NCI-H2227 (cell line): ENCODE measurements around the gene PDE4B.
"Not testable (repeated sequence)": the region's sequence is repeated elsewhere in the genome, so short reads cannot be mapped to it uniquely, and the experiment has no call there.

Source experiments
- DNase-seq: peaks from one replicate; lab custom pipeline; 2025; ENCODE audit not compliant: unreplicated experiment; lab: John Stamatoyannopoulos, UW

PDE4B gene

GRCh38 chr1:65990161-65990560, 197.5 kb downstream of the PDE4B start:
- no peak for DNase-seq

- DNase-seq: no peak
These were observed 199.0 kb downstream of the PDE4B start for GRCh38 chr1:65991694-65992093.

- peak; percentile 16 for DNase-seq
These were observed 199.6 kb downstream of the PDE4B start for GRCh38 chr1:65992165-65992821.

- DNase-seq: no peak
These were observed 200.2 kb downstream of the PDE4B start for GRCh38 chr1:65992831-65993271.

GRCh38 chr1:65994223-65994622, 201.5 kb downstream of the PDE4B start:
- DNase-seq: no peak

GRCh38 chr1:65995336-65995735, 202.6 kb downstream of the PDE4B start:
- no peak for DNase-seq

GRCh38 chr1:65995928-65996327, 203.2 kb downstream of the PDE4B start:
- DNase-seq: no peak

- DNase-seq: no peak
These were observed 205.0 kb downstream of the PDE4B start for GRCh38 chr1:65997693-65998092.

GRCh38 chr1:65998763-65999583, 206.3 kb downstream of the PDE4B start:
- no peak for DNase-seq

- DNase-seq: no peak
These were observed 207.4 kb downstream of the PDE4B start for GRCh38 chr1:66000033-66000637.

GRCh38 chr1:66003690-66004089, 211.0 kb downstream of the PDE4B start:
- no peak for DNase-seq

- DNase-seq: not testable (repeated sequence)
These were observed 213.8 kb downstream of the PDE4B start for GRCh38 chr1:66006534-66006933.

GRCh38 chr1:66012106-66012784, 219.6 kb downstream of the PDE4B start:
- no peak for DNase-seq

GRCh38 chr1:66013371-66013770, 220.7 kb downstream of the PDE4B start:
- DNase-seq: no peak

GRCh38 chr1:66022904-66023620, 230.4 kb downstream of the PDE4B start:
- no peak for DNase-seq

GRCh38 chr1:66025188-66025587, 232.5 kb downstream of the PDE4B start:
- DNase-seq: no peak

- DNase-seq: no peak
These were observed 235.3 kb downstream of the PDE4B start for GRCh38 chr1:66028035-66028434.

GRCh38 chr1:66033781-66034180, 241.1 kb downstream of the PDE4B start:
- no peak for DNase-seq

GRCh38 chr1:66035616-66036245, 243.0 kb downstream of the PDE4B start:
- no peak for DNase-seq

- no peak for DNase-seq
These were observed 249.0 kb downstream of the PDE4B start for GRCh38 chr1:66041654-66042053.
